Calu3 (cell line): ENCODE results near the gene SSX2IP. TPM values are rescaled to one million over a fixed set of nuclear protein-coding genes. Genes with fewer than 3 reads are reported as not detected.

Experiments used
- Bru-seq: library from RNA; stranded (reverse); fragments of 400-500 nt; gene quantifications from one replicate; lab custom pipeline; 2021; lab: Mats Ljungman, UMichigan
- BruChase-seq, 2 experiments: library from RNA; stranded (reverse); fragments of 400-500 nt; gene quantifications; one replicate each; lab custom pipeline; 2021; lab: Mats Ljungman, UMichigan
- BruUV-seq: library from RNA; stranded (reverse); fragments of 400-500 nt; replicated peaks from 2 replicates; lab custom pipeline; 2021; lab: Mats Ljungman, UMichigan
- CTCF ChIA-PET: fragments of 300-600 bp; sonication (Branson Sonifier 250); formaldehyde crosslinking; loops from one replicate; lab custom pipeline; 2022; ENCODE audit warnings: antibody characterized with exemption; lab: Charles Lee
- DNase-seq: peaks from one replicate; pipeline ENCODE4 v3.0.0; 2022
- H3K27ac Mint-ChIP-seq: one replicate; pipeline ENCODE4 v1.8.0; 2022; ENCODE audit warnings: mixed read lengths; ENCODE audit not compliant: unreplicated experiment
- H3K27me3 Mint-ChIP-seq: one replicate; pipeline ENCODE4 v1.8.0; 2022; ENCODE audit warnings: mixed read lengths; ENCODE audit not compliant: unreplicated experiment
- H3K36me3 Mint-ChIP-seq: one replicate; pipeline ENCODE4 v1.8.0; 2022; ENCODE audit warnings: mild to moderate bottlenecking, moderate library complexity, mixed read lengths; ENCODE audit not compliant: insufficient read depth, unreplicated experiment
- H3K4me1 Mint-ChIP-seq: one replicate; pipeline ENCODE4 v1.8.0; 2022; ENCODE audit warnings: mild to moderate bottlenecking, low read depth, mixed read lengths; ENCODE audit not compliant: unreplicated experiment
- H3K4me3 Mint-ChIP-seq: one replicate; pipeline ENCODE4 v1.8.0; 2022; ENCODE audit warnings: mild to moderate bottlenecking, low read depth, moderate library complexity, mixed read lengths; ENCODE audit not compliant: unreplicated experiment
- H3K9me3 Mint-ChIP-seq: one replicate; pipeline ENCODE4 v1.8.0; 2022; ENCODE audit warnings: low read depth, mixed read lengths; ENCODE audit not compliant: unreplicated experiment
- intact Hi-C: fragments of 100-400 bp; cut with micrococcal nuclease; formaldehyde crosslinking; loops from one replicate; pipeline ENCODE4 v1.10.0; 2022; ENCODE audit not compliant: unreplicated experiment
- long read RNA-seq: library from polyadenylated mRNA; stranded (forward); transcript quantifications from one replicate; pipeline ENCODE4 v2.0.0, GENCODE V29; 2022
- total RNA-seq: library from RNA; stranded (reverse); gene quantifications from 2 replicates; pipeline ENCODE4 v1.2.3, GENCODE V29; 2022
- TF ChIP-seq, protein P1 (sequence below): fragments of 200-600 bp; IDR thresholded peaks from one replicate; pipeline ENCODE4 v1.8.0; 2022; ENCODE audit warnings: antibody characterized with exemption; ENCODE audit not compliant: unreplicated experiment

SSX2IP gene
- total RNA-seq (23.2 and 28.0 TPM in 2 replicates), Bru-seq, nascent RNA (percentile 78 among the genes with signal in this experiment), BruChase-seq, experiment 1, labeled RNA remaining after a 6-hour chase (percentile 77 among the genes with signal in this experiment), BruChase-seq, experiment 2, labeled RNA remaining after a 2-hour chase (percentile 75 among the genes with signal in this experiment)
- long read RNA-seq, full-length matches to known transcripts: 12 of 35 reads
- long read RNA-seq, partial matches to known transcripts: 1 of 35 reads
- long read RNA-seq, other reads (novel, unspliced or antisense): 22 of 35 reads

DNA sequence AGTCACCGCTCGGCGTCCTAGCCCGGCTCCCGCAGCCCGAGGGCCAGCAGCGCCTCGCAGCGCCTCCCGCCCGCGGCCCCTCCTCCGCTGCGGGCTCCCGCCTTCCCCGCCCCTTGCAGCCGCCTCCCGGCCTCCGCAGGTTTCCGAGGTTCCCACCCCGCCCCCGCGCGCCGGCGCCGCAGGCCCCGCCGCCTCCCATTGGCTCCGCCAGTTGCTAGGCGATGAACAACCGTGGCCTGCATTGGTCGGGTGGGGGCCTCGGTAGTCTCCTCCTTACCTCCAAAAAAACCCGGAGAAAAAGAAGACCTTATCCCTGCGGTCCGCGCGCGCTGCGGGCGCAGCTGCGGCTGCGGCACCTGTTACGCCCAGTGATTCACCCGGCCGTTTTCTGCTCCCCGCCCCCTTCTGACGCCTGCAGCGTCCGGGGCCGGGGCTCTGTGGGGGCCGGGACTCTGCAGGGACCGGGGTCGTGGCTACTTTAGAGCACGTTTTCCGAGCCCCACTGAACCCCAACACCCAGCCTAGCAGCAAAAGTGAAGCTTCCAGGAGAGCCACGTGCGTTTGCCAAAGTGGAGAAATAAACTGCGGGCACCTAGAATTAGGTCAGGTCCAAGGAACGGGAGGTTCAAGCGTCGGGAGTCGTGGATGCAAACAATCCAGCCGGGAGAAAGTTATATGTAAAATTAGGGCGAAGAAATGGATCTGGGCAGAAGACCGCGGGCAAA lies at the start of gene SSX2IP:
Gene SSX2IP (minus strand): TSS at position 65 of the 725 bp plus-strand sequence. CDS start 19,242 bp downstream, outside the sequence.
- H3K4me3 Mint-ChIP-seq: peak within 1 kb of the TSS; percentile 97
- H3K9me3 Mint-ChIP-seq: no peaks in the 10 kb centered on the region
- TF ChIP-seq, protein P1, sequence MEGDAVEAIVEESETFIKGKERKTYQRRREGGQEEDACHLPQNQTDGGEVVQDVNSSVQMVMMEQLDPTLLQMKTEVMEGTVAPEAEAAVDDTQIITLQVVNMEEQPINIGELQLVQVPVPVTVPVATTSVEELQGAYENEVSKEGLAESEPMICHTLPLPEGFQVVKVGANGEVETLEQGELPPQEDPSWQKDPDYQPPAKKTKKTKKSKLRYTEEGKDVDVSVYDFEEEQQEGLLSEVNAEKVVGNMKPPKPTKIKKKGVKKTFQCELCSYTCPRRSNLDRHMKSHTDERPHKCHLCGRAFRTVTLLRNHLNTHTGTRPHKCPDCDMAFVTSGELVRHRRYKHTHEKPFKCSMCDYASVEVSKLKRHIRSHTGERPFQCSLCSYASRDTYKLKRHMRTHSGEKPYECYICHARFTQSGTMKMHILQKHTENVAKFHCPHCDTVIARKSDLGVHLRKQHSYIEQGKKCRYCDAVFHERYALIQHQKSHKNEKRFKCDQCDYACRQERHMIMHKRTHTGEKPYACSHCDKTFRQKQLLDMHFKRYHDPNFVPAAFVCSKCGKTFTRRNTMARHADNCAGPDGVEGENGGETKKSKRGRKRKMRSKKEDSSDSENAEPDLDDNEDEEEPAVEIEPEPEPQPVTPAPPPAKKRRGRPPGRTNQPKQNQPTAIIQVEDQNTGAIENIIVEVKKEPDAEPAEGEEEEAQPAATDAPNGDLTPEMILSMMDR: no peak
- CTCF ChIA-PET: no interaction called here
- no TSS peak for BruUV-seq
- H3K27me3 Mint-ChIP-seq: no peaks in the 10 kb centered on the region
- peak within 1 kb of the TSS; percentile 87 for H3K27ac Mint-ChIP-seq
- H3K36me3 Mint-ChIP-seq: peaks cover 25% of the 10 kb centered on the region
- peak; percentile 99 for DNase-seq
- intact Hi-C loops: no loop called here
- H3K4me1 Mint-ChIP-seq: peaks cover 46% of the 10 kb centered on the region

DNA sequence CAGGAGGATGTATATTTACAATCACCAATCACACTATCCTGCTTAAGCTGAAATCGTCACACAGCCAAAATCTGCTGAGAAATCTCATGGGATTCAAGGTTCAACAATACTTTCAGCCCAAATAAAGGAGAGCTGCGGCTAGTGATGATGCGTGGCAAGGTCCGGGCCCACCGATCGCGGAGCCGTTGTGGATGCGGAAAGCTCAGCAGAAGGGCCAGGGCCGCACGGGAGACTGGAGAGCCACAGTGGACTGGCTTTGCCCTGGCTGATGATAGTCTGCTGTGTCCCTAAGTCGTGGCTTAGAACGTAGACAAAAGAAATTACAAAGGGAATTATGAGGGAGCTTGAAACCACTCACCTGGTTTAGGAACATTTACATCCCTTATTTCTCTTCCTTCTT lies 48.0 kb upstream of the SSX2IP start:
- no peaks in the 10 kb centered on the region for H3K36me3 Mint-ChIP-seq
- H3K27ac Mint-ChIP-seq: no peak overlapping the region
- TF ChIP-seq, protein P1: no peak
- no peaks in the 10 kb centered on the region for H3K4me1 Mint-ChIP-seq
- H3K27me3 Mint-ChIP-seq: no peaks in the 10 kb centered on the region
- intact Hi-C loops: no loop called here
- H3K4me3 Mint-ChIP-seq: no peak overlapping the region
- CTCF ChIA-PET: no interaction called here
- no TSS peak for BruUV-seq
- no peaks in the 10 kb centered on the region for H3K9me3 Mint-ChIP-seq
- DNase-seq: no peak

DNA sequence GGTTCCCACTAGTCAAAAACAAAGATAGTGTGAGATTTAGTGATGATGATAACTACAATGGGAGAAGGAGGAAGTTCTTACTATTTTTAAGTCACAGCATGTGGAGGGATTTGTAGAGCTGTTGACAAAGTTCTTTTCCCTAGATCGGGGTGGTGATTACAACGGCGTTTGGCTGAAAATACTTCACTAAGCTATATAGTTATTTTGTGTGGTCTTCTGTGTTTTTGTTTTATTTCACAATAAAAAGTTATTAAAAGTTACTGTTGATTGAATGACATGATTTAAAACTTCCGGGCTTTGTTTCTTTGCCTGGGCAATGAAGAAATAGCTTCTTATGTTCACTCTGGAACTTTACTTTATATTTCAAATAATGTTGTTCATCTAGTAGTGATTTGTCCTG lies 47.3 kb upstream of the SSX2IP start:
- no peaks in the 10 kb centered on the region for H3K4me1 Mint-ChIP-seq
- CTCF ChIA-PET: no interaction called here

GRCh38 chr1:84736944-84737343 lies 46.7 kb upstream of the SSX2IP start:
- Mint-ChIP-seq H3K4me1 (no peaks in the 10 kb centered on the region), H3K27ac (no peak overlapping the region), H3K36me3 (no peaks in the 10 kb centered on the region), H3K27me3 (no peaks in the 10 kb centered on the region), H3K9me3 (no peaks in the 10 kb centered on the region), H3K4me3 (no peak overlapping the region)
- BruUV-seq: no TSS peak
- CTCF ChIA-PET: no interaction called here
- TF ChIP-seq, protein P1: no peak
- intact Hi-C loops: no loop called here
- DNase-seq: no peak

More for the DNA sequence above, 47.3 kb upstream of the SSX2IP start:
- Mint-ChIP-seq H3K27ac (no peak overlapping the region), H3K36me3 (no peaks in the 10 kb centered on the region), H3K9me3 (no peaks in the 10 kb centered on the region), H3K27me3 (no peaks in the 10 kb centered on the region), H3K4me3 (no peak overlapping the region)
- BruUV-seq: no TSS peak
- DNase-seq: no peak
- TF ChIP-seq, protein P1: no peak
- intact Hi-C loops: no loop called here
